ENCODE measurements around the gene SUPT16H.

DNA sequence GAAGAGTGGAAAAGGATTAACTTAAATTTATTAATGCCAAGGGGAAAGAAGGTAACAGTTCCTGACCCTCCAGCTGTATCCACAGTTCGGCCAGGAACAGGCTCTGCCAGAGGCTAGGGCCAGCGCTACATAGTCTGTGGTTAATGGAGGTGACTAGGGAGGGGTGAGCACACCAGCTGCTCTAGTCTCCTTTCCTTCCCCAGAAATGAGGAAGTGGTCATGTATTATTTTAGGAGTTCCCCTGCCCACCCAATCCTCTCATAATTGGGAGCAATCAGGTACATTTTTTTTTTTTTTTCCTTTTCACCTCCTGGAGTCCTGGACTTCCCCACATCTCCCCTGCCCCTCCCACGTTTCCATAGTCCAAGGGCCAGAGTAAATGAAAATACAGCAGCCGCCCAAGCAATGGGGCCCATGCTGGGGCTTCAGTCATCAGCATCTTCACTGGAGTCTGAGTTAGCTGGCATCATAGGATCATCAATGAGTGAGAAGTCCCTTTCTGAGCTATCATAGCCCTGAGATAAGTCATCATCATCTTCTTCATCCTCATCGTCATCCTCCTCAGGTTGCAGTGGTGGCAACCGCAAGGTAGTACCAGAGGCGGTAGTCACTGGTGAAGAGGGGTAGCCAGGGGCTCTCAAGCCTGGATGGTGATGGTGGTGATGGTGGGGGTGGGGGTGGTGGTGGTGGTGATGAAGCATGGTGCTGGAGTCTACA lies 1.5 kb upstream of the SUPT16H start:
- no peak for TF ChIP-seq GATA3 (IDR thresholded peaks at IDR 0.05; ENCODE audit: low read depth, low read length)
- no peak for TF ChIP-seq GATA2 (IDR thresholded peaks at IDR 0.05; ENCODE audit: low read depth, low read length)

Data from SH-SY5Y (cell line).